HuH-7.5 (cell line): Measurements from ENCODE around the gene RPA3.

ENCODE experiments used
- DNase-seq: peaks from one replicate; pipeline ENCODE4 v3.0.0; 2011; ENCODE audit warnings: low spot score

The RPA3 gene

GRCh38 chr7:7718492-7718891 is at the start of gene RPA3:
TSS of gene RPA3 (minus strand) at chr7:7718607. CDS start at chr7:7640418, 78,189 bp downstream.
- DNase-seq = no peak

- no peak for DNase-seq
Observed at GRCh38 chr7:7766671-7767070, 48.3 kb upstream of the RPA3 start.

GRCh38 chr7:7765422-7765821 is 47.0 kb upstream of the RPA3 start:
- DNase-seq = no peak

- no peak for DNase-seq
Observed at GRCh38 chr7:7764520-7765396, 46.4 kb upstream of the RPA3 start.

GRCh38 chr7:7761974-7762779 is 43.8 kb upstream of the RPA3 start:
- no peak for DNase-seq

- no peak for DNase-seq
Observed at GRCh38 chr7:7761340-7761973, 43.0 kb upstream of the RPA3 start.

GRCh38 chr7:7757576-7757975 is 39.2 kb upstream of the RPA3 start:
- DNase-seq = no peak

- DNase-seq = no peak
Observed at GRCh38 chr7:7756577-7756976, 38.2 kb upstream of the RPA3 start.

GRCh38 chr7:7751243-7752092 is 33.1 kb upstream of the RPA3 start:
- DNase-seq = no peak

- no peak for DNase-seq
Observed at GRCh38 chr7:7750571-7751242, 32.3 kb upstream of the RPA3 start.

GRCh38 chr7:7746458-7746857 is 28.1 kb upstream of the RPA3 start:
- DNase-seq = no peak

GRCh38 chr7:7745966-7746365 is 27.6 kb upstream of the RPA3 start:
- DNase-seq = no peak

- no peak for DNase-seq
Observed at GRCh38 chr7:7745258-7745657, 26.9 kb upstream of the RPA3 start.

- DNase-seq = no peak
Observed at GRCh38 chr7:7742223-7742622, 23.8 kb upstream of the RPA3 start.

GRCh38 chr7:7740037-7740355 is 21.6 kb upstream of the RPA3 start:
- no peak for DNase-seq

GRCh38 chr7:7739204-7740036 is 21.0 kb upstream of the RPA3 start:
- DNase-seq = no peak

- no peak for DNase-seq
Observed at GRCh38 chr7:7738622-7739021, 20.2 kb upstream of the RPA3 start.

GRCh38 chr7:7738177-7738576 is 19.8 kb upstream of the RPA3 start:
- no peak for DNase-seq

GRCh38 chr7:7737674-7738073 is 19.3 kb upstream of the RPA3 start:
- no peak for DNase-seq

- DNase-seq = no peak
Observed at GRCh38 chr7:7736671-7737070, 18.3 kb upstream of the RPA3 start.
